ENCODE data around the gene UQCRC1.

UQCRC1 gene

GRCh38 chr3:48609088-48610005, at the start of gene UQCRC1:
UQCRC1 (minus strand) TSS chr3:48609646; CDS start chr3:48609620, 26 bp downstream.
- peak; percentile 84 to 87 for DNase-seq (ENCODE audit: low read depth in 2 of 2)

GRCh38 chr3:48656841-48657281, 47.4 kb upstream of the UQCRC1 start:
- DNase-seq (ENCODE audit: low read depth in 2 of 2) = peak; percentile 11

GRCh38 chr3:48656061-48656840, 46.8 kb upstream of the UQCRC1 start:
- DNase-seq (ENCODE audit: low read depth in 2 of 2) = peak; percentile 82 to 84

GRCh38 chr3:48655606-48656005, 46.2 kb upstream of the UQCRC1 start:
- DNase-seq (ENCODE audit: low read depth in 2 of 2) = peak; percentile 34 to 44

- no peak for DNase-seq (ENCODE audit: low read depth in 2 of 2)
Measured at GRCh38 chr3:48655063-48655462, 45.6 kb upstream of the UQCRC1 start.

GRCh38 chr3:48652923-48653715, 43.7 kb upstream of the UQCRC1 start:
- DNase-seq (ENCODE audit: low read depth in 2 of 2) = no peak

GRCh38 chr3:48651771-48652170, 42.3 kb upstream of the UQCRC1 start:
- DNase-seq (ENCODE audit: low read depth in 2 of 2) = no peak

GRCh38 chr3:48650723-48651122, 41.3 kb upstream of the UQCRC1 start:
- no peak for DNase-seq (ENCODE audit: low read depth in 2 of 2)

- DNase-seq (ENCODE audit: low read depth in 2 of 2) = no peak
Measured at GRCh38 chr3:48648188-48648850, 38.9 kb upstream of the UQCRC1 start.

- no peak for DNase-seq (ENCODE audit: low read depth in 2 of 2)
Measured at GRCh38 chr3:48647714-48648113, 38.3 kb upstream of the UQCRC1 start.

GRCh38 chr3:48644898-48645760, 35.7 kb upstream of the UQCRC1 start:
- DNase-seq (ENCODE audit: low read depth in 2 of 2) = no peak

GRCh38 chr3:48642605-48643004, 33.2 kb upstream of the UQCRC1 start:
- no peak for DNase-seq (ENCODE audit: low read depth in 2 of 2)

- DNase-seq (ENCODE audit: low read depth in 2 of 2) = no peak
Measured at GRCh38 chr3:48641396-48641795, 31.9 kb upstream of the UQCRC1 start.

GRCh38 chr3:48639944-48640606, 30.6 kb upstream of the UQCRC1 start:
- DNase-seq (ENCODE audit: low read depth in 2 of 2) = no peak

GRCh38 chr3:48637305-48637704, 27.9 kb upstream of the UQCRC1 start:
- DNase-seq (ENCODE audit: low read depth in 2 of 2) = no peak

GRCh38 chr3:48636149-48636655, 26.8 kb upstream of the UQCRC1 start:
- no peak for DNase-seq (ENCODE audit: low read depth in 2 of 2)

- peak; percentile 92 to 94 for DNase-seq (ENCODE audit: low read depth in 2 of 2)
Measured at GRCh38 chr3:48635222-48636021, 26.0 kb upstream of the UQCRC1 start, which contains the start of gene SLC26A6. SLC26A6 (minus strand) TSS chr3:48635461; CDS start chr3:48635393, 68 bp downstream.

- DNase-seq (ENCODE audit: low read depth in 2 of 2) = peak; percentile 40 to 42
Measured at GRCh38 chr3:48634661-48635221, 25.3 kb upstream of the UQCRC1 start.

All from stimulated activated CD4-positive, alpha-beta T cell treated with anti-CD3 and anti-CD28 coated beads, Interleukin-4, amount 100 ng/mL, for 48 hours (primary cell).